ENCODE results near the gene RTP1. TPM values are rescaled to one million over a fixed set of nuclear protein-coding genes. Genes with fewer than 3 reads are reported as not detected.
"Not testable (repeated sequence)": the region's sequence is repeated elsewhere in the genome, so short reads cannot be mapped to it uniquely, and the experiment has no call there.

Gene RTP1
- polyA plus RNA-seq, 12 donors = 0.08 to 0.60 (median 0.31) TPM; not detected in 6

DNA sequence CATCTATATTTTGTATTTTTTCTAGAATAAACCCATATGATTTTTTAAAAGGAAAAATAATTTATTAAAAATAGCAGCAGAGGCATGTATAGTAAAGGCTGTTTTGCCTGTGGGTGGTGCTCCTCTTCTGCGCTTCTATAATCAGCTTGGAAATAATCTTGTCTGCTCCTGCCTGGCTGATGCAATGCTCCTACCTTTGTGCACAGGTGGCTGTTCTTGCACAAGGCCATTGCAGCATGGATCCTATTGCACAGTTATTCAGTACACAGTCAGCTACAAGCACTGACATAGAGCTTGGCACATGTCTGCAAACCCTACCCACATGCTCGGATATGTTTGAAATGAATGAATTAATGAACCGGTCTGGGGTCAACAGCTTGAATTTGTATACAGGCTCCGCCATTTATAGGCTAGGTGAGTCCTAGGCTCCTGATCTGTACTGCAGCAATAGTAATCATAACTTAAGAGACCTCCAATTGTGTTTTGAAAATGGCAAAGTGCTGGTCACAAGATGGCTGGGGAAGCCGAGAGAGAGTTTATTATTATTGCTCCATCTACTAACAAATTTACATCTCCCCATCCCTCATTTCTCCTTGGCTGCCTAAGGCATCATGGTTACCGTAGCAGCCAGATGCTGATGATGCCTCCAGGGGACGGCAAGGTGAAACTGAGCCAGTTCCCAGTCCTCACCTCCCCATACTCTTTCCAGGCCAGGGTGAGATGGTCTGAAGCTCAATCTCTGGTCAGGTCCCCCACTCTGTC lies 532 bp upstream of the RTP1 start:
- no peak for DNase-seq

DNA sequence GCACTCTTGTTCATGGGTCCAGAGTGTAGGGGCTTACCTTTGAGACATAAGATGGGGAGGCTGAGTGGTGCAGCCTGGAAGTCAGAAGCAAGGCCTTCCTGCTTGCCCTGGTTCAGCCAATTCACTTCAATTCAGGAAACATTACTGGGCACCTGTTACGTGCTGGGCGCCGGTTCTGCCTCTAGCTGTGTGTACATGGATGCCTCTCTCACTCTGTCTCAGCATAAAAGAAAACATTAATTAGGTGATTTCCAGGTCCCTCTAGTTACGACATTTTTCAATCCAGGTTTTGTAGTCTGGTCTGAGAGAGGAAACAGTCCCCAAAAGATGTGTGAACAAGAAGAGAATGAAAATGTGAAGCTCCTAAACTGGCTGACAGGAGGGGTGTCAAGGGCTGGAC lies 1.2 kb downstream of the RTP1 start:
- no peak for DNase-seq

DNA sequence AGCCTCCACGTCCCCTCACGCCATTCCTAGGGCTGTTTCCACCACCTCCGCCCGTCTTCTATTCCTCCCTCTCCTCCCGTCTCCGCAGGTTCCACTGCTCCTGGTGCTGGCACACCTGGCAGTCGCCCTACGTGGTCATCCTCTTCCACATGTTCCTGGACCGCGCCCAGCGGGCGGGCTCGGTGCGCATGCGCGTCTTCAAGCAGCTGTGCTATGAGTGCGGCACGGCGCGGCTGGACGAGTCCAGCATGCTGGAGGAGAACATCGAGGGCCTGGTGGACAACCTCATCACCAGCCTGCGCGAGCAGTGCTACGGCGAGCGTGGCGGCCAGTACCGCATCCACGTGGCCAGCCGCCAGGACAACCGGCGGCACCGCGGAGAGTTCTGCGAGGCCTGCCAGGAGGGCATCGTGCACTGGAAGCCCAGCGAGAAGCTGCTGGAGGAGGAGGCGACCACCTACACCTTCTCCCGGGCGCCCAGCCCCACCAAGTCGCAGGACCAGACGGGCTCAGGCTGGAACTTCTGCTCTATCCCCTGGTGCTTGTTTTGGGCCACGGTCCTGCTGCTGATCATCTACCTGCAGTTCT lies 2.3 kb downstream of the RTP1 start:
- DNase-seq = not testable (repeated sequence)

DNA sequence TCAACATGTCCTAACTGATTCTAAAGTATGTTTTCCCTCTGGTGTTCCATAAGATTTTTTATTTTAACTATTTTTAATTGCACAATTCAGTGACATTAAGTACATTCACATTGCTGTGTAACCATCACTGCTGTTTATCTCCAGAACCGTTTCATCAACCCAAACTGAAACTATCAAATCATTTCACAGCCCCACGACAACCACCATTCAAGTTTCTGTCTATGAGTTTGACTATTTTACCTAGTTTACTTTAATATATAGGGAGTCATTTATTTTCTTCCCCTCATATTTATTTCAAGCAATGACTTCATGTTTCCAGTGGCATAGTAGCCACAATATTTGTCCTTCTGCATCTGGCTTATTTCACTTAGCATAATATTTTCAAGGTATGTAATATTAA lies 8.4 kb downstream of the RTP1 start:
- no peak for DNase-seq

DNA sequence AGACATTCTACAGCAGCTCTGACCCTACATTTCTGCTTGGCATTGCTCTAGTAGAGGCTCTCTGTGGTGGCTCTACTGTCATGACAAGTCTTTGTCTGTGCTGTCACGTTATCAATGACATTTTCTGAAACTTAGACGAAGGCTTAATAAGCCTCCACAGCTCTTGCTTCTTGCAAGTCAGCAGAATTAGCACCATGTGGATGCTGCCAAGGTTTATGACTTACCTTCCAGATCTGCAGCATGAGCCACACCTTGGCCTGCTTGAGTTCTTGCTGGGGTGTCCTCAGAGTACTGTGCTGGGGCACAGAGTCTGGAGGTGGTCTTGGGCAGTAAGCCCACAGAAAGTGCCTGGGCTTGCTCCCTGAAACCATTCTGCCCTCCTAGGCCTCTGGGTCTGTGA lies 9.8 kb downstream of the RTP1 start:
- DNase-seq = no peak

DNA sequence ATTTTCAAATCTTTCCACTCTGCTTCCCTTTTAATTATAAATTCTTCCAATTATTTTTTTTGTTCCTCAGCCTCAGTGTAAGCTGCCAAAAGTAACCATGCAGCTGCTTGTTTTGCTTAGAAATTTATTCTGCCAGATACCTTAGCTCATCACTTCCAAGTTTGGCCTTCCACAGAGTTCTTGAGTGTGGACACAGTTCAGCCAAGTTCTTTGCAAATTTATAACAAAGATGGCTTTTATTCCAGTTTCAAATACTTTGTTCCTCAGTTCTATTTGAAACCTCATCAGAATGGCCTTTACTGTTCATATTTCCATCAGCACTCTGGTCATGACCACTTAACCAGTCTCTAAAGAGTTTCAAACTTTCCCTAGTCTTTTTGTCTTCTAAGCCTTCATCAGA lies 10.3 kb downstream of the RTP1 start:
- DNase-seq = no peak

DNA sequence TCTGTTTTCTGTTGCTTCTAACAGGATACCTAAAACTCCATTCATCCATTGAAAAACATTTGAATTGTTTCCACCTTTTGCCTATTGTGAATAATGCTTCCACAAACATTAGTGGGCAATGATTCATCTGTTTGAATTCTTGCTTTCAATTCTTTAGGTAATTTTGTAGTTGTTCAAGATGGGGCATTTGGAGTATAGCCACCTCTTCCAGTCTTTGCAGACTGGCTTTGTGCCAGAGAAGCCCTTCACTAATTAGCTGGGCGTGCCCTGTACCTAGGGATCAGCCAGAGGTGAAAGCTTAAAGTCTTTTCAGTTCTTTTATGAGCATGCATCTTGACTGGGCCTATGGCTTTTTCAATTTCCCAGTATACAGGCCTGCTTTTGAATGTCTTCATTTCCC lies 10.9 kb downstream of the RTP1 start:
- DNase-seq = no peak

DNA sequence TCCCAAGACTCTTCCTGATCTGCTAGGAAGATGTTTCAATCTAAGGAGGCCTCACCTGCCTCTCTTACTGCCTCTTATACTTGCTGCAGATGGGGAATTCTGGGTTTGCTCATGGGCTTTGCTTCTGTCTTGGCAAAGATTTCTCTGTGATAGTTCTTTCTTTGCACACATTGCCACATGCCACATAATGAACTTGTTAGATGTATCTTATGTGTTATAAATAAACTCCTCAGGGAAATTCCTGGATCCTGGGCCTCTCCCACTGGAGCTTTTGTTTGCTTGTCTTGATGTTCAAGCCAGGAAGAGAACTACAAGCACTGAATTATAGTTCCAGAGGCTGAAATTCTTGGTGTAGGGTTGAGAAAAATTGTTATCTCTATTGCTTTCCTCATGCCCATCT lies 12.2 kb downstream of the RTP1 start:
- no peak for DNase-seq

DNA sequence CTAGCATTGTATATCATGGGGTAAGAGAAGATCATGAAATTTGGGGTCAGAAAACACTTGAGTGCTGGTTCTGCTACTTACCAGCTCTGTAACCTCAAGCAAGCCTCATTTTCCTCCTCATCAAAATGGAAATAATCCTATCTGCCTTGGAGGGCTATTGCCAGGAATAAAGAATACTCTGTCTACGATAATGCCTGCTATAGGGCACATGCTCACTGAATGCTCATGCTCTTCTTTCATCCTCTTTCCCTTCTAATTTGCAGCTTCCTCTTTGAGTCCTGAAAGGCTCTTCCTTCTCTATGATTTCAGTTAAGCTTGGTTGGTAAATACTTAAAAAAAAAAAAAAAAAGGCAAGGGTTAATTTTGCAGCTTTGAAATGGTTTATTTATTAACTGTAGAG lies 12.8 kb downstream of the RTP1 start:
- DNase-seq = no peak

DNA sequence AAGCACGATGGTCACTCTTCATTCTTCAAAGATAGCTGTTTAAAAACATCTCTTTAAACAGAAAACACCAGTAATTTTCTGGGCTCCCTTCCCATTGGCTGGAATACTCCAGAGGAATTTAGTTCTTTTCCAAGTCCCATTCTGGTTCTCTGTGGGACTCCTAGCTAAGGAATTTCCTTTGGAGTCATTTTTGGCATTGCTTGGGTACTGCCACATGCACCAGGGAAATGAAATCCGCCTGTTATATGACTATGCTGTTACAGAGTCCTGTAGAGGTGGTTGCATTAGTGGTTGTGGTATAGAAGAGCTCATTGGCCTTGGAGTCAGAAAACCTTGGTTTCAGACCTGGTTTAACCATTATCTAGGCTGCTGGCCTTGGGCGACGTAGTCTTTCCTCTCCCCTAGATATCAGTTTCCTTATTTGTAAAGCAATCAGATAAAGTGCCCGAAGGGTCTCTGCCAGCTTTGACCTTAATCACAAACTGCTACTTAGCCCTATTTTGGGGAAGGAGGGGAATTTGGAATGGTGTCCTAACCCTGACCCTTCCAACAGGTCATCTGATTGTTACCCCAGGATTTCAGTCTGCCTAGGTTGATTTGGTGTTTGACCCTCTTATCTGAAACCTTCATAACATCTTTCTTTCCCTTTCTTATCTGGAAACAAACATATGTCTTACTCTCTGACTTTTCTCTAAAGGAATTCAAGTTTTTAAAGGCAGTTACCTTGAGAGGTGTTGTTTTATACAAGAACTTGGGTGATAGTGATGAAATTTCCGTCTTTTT lies 13.4 kb downstream of the RTP1 start:
- no peak for DNase-seq

DNA sequence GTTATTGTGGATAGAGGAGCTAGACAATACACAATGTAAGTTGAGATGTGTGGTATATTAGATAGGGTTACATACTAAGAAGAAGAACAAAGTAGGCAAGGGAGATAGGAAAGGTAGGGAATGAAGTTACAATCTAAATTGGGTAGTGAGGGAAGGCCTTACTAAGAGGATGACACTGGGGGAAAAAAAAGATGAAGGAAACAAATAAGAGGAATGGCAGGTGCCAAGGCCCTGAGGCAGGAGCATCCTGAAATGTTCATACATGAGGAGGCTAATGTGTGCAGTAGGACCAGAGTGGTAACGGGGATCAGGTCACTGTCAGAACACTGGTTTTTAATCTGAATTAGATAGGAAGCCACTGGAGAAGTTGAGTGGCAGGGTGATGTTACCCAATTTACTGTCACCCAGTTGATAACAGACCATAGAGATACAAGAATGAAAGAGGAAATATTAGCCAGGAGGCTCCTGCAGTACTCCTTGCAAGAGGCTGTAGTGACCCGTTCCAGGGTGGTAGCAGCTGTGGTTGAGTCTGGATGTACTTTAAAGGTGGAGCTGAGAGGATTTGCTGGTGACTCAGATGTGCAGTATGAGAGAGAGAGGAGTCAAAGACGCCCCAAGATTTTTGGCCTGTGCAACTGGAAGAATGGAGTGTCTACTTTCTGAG lies 14.4 kb downstream of the RTP1 start:
- DNase-seq = no peak

DNA sequence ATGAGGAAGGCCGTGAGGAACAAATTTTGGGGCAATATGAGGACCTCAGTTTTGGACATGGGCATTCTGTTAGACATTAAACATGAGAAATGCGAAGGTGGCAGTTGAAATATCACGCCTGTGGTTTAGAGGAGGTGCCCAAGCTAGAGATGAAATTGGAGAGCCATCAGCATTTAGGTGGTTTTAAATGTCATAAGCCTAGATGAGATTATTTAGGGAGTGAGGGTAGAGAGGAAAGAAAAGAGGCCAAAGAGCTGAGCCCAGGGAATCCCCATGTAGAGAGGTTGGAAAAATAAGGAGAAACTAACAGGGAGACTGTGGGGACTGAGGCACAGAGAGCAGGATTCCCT lies 14.9 kb downstream of the RTP1 start:
- DNase-seq = no peak

DNA sequence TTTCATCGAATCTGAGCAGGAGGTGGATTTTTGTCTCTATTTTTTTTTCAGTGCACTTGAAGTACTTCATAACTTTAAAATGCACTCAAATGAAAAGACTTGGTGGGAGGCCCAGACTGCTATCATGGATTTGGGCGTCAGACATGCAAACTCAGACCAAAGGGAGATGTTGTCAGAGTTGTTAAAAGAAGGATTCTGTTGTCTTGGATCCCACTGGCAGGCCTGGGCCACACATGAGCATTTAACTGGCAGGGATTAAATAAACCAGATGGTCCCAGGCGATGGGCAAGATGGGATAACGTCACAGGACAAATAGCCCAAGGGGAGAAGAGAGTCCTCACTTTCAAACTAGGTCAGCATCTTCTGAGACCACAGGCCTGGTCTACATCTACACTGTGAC lies 15.4 kb downstream of the RTP1 start:
- no peak for DNase-seq

DNA sequence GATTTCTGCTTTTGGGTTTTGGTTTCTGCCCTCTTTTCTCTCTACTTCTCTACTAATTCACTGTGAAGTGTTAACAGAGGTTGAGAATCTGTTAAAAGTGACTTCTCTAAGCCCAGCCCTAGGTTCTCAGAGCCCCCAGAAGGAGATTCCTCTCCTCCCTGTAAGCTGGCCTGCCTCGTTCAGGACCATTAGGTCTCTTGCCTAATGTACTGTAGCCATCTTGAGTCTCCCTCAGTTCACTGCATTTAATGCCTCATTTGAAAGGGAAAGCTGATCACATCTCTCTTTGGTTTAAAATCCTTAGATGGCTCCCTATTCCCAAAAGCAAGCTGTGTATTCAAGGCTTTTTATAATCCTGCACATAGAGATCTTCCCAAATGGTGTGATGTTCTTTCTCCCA lies 16.3 kb downstream of the RTP1 start:
- no peak for DNase-seq

DNA sequence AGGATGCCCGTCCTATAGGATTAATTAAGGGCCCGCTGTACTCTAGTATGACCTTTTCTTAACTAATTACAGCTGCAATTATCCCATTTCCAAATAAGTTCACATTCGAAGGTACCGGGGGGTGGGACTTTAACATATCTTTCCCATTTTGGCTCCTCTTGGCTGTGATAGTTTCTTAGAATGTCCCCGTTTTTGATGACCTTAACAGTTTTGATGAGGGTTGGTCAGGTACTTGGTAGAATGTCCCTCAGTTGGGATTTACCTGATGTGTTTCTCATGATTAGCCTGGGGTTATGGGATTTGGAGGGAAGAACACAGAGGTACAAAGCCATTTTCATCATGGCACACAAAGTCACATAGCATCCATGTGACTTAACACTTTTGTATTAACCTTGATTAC lies 18.2 kb downstream of the RTP1 start:
- DNase-seq = no peak

DNA sequence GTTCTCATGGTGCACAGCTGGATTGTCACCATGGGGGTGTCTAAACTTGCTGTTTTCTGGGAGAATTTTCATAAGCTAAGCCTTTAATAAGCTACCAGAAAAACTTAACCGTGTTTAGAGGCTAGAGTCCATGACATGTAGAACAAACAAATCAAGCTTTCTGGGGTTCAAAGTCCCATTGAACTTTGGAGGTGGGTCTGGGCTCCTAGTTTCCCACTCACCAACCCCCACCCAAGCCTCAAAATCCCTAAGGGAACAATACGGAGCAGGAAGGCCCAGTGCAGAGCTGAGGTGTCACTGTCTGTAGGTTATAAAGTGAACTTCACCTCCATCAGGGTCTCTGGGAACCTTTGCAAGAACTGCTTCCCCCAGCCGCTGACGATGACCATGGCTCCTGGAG lies 25.5 kb downstream of the RTP1 start:
- DNase-seq = no peak

DNA sequence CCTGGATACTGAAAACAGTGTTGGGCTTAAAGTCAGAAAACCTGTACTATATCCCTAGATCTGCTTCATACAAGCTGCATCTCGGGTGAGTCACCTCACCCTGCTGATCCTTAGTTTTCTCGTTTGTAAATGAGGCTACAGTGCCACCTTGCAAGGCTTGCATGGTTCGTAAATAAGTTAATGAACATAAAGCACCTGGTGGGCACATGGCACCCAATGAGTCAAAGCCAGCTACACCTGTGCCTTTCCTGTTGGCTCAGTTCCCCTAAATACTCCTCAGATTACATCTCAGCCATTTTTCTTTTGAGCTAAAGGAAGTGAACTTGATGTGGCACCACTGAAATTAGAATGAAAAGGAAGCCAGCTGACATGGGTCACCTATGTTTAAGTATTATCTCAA lies 26.5 kb downstream of the RTP1 start:
- DNase-seq = no peak

DNA sequence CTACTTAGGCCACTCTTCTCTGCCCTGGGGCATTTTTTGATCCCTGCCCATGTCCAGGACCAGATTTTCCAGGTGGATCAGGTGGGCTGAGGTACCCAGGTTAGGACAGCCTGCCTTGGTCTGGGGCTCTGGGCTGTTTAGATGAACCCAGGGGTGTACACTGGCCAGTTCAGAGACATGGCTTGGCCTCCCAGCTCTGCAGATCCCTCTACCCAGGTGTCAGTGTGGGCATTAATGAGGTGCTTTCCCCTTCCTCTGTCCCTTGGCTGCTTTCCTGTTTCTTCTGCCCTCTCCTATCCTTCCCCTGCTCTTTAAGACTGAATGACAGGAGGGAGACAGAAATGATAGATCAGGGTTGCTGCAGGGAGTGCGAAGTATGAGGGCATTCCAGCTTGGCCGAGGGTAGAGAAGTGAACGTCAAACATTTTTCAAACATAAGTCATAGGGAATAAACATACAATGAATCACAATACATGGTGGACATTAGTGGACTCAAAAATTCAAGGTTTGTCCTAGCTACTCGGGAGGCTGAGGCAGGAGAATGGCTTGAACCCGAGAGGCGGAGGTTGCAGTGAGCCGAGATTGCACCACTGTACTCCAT lies 30.5 kb downstream of the RTP1 start:
- no peak for DNase-seq

DNA sequence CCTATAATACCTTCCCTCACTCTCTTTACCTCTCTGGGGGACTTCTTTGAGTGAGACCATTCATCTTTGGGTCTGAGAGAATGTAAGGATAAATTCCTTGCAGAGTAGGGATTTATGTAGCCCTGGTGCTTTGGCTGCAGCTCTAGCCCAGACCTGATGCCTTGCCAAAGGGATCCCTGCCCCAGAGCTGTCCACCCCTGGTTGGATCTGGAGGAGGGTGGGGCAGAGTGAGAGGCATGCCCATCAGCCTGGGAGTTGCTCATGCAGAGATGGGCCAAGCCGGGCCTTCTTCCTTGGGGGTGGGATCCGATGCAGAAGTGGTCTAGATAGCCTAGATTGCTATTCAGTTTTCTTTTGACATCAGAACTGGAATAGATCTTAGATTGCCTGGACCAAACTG lies 31.5 kb downstream of the RTP1 start:
- no peak for DNase-seq

DNA sequence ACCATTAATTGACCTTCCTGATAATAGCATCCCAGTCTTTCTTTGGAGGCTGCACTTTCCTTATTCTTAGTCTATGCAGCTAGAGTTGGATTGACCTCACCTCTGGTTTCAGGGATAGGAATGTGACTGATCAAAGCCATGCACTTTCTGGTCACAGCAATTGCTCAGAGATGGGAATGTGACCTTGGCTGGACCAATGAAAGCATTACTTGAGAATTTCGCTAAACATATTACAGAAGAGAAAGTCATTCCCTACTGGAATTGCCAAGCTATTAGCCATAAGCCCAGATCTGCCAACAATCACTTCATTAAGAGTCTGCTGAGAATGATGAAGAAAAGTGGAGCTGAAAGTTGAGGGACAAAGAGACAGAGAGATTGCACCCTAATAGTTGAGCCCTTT lies 32.7 kb downstream of the RTP1 start:
- no peak for DNase-seq

DNA sequence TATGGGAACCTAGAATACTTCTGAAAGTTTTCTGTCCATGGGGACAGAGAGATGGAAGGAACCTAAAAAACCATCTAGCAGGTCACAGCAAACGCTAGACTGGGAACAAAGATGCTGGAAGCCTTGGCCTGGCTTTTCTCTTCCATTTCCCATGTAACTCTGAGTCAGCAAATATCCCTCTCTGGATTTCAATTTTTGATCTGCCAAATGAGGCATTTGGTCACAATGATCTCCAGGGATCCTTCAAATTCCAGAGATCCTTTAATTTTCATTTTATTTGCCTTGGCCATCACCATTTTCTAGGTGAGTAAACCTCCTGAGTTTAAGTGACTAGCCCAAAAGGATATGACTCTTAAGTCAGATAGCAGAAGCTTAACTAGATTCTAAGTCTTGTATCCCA lies 39.7 kb downstream of the RTP1 start:
- no peak for DNase-seq

DNA sequence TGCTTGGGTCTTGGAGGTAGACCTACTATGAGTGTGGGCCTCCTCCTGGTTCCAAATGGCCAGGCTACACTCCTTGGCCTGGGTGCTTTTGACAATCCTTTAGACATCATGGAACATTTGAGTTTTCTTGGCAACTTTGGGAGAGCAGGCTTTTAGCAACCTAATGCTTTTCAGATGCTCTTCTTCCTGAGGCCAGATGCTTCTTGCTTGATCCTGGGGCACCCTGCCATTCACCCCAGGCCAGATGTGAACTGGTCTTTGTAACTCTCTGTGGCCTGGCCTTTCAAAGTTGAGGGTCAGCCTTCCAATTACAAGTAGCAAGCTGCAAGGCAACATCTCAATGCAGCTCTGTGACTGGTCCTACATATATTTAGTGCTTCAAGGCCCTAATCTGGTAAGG lies 40.5 kb downstream of the RTP1 start:
- no peak for DNase-seq
